HepG2 (cell line): ENCODE results near the gene CATSPERD. TPM values are rescaled to one million over a fixed set of nuclear protein-coding genes. Genes with fewer than 3 reads are reported as not detected.
A peak's percentile ranks its signal among the peaks of the same experiment; 100 is the strongest.

Source experiments
- AGO1 ChIP-seq: fragments of 200-400 bp; formaldehyde crosslinking; IDR thresholded peaks from 2 replicates; pipeline ENCODE4 v1.6.1; 2017; ENCODE audit warnings: mild to moderate bottlenecking, low read depth, low read length, moderate library complexity; ENCODE audit not compliant: poor library complexity, severe bottlenecking
- BHLHE40 ChIP-seq: IDR thresholded peaks from 2 replicates; pipeline ENCODE4 v1.6.1; 2011; ENCODE audit warnings: low read length, improper control_type of control experiment
- HNF1B ChIP-seq: sonication (generic); formaldehyde crosslinking; IDR thresholded peaks from 2 replicates; pipeline ENCODE4 v1.5.1; 2020; ENCODE audit warnings: mild to moderate bottlenecking, moderate library complexity, missing genetic modification reagents
- HNF4A ChIP-seq: sonication (generic); formaldehyde crosslinking; IDR thresholded peaks from 2 replicates; pipeline ENCODE4 v1.4.0; 2020; ENCODE audit warnings: missing genetic modification reagents
- KDM3A ChIP-seq: IDR thresholded peaks from 2 replicates; pipeline ENCODE4 v1.6.1; 2018; ENCODE audit warnings: low read depth, missing compliant biosample characterization
- NCOA5 ChIP-seq: sonication (generic); formaldehyde crosslinking; IDR thresholded peaks from 2 replicates; pipeline ENCODE4 v1.4.0; 2020; ENCODE audit warnings: missing genetic modification reagents
- NFE2L2 ChIP-seq: fragments of 150-350 bp; IDR thresholded peaks from 2 replicates; pipeline ENCODE4 v1.6.1; 2014; ENCODE audit warnings: low read length
- NFYC ChIP-seq: IDR thresholded peaks from 2 replicates; pipeline ENCODE4 v1.6.1; 2016; ENCODE audit warnings: missing genetic modification reagents, missing compliant biosample characterization
- PHF21A ChIP-seq: sonication (generic); formaldehyde crosslinking; IDR thresholded peaks from 2 replicates; pipeline ENCODE4 v1.5.0; 2020; ENCODE audit warnings: mild to moderate bottlenecking, missing genetic modification reagents
- SNAI1 ChIP-seq: sonication (generic); formaldehyde crosslinking; IDR thresholded peaks from 2 replicates; pipeline ENCODE4 v1.5.0; 2020; ENCODE audit warnings: mild to moderate bottlenecking, missing genetic modification reagents, borderline replicate concordance
- SOX13 ChIP-seq, 3 experiments: fragments of 450-650 bp in 1 of 3; sonication (generic) in 1 of 3; formaldehyde crosslinking in 1 of 3; IDR thresholded peaks in 2 of 3; conservative IDR thresholded peaks in 1 of 3; 2 replicates each; pipeline versions ENCODE4 v1.5.0 to v1.6.1; 2016 to 2020; ENCODE audit warnings: antibody characterized with exemption in 1 of 3, mild to moderate bottlenecking in 1 of 3, missing compliant biosample characterization in 1 of 3, missing genetic modification reagents in 1 of 3, moderate library complexity in 1 of 3
- SSRP1 ChIP-seq: IDR thresholded peaks from 2 replicates; pipeline ENCODE4 v1.6.1; 2016; ENCODE audit warnings: control low read depth
- ZBTB38 ChIP-seq: sonication (generic); formaldehyde crosslinking; IDR thresholded peaks from 2 replicates; pipeline ENCODE4 v1.5.1; 2020; ENCODE audit warnings: mild to moderate bottlenecking, missing genetic modification reagents
- ZFYVE20 ChIP-seq: sonication (generic); formaldehyde crosslinking; IDR thresholded peaks from 2 replicates; pipeline ENCODE4 v1.8.0; 2023; ENCODE audit warnings: low read depth, mild to moderate bottlenecking, moderate library complexity, missing genetic modification reagents, borderline replicate concordance
- ZNF136 ChIP-seq: sonication (generic); formaldehyde crosslinking; IDR thresholded peaks from 2 replicates; pipeline ENCODE4 v1.8.1; 2022; ENCODE audit warnings: low read depth, mild to moderate bottlenecking, moderate library complexity, missing genetic modification reagents
- ZNF75D ChIP-seq: sonication (generic); formaldehyde crosslinking; IDR thresholded peaks from 2 replicates; pipeline ENCODE4 v1.8.1; 2023; ENCODE audit warnings: missing genetic modification reagents, mild to moderate bottlenecking, borderline replicate concordance
- polyA plus RNA-seq, 8 experiments: library from polyadenylated mRNA; depleted of rRNA in 3 of 8; stranded (reverse) in 7 of 8; unstranded in 1 of 8; fragments of >200 nt; fragmentation: Illumina TruSeq in 4 of 8; extraction: Trizol in 4 of 8; gene quantifications; 2 replicates each; pipeline versions ENCODE4 v1.2.1 to v1.2.3, GENCODE V29; 2011 to 2016; ENCODE audit warnings: low read depth in 4 of 8, missing spikeins in 1 of 8, mixed read lengths in 1 of 8; ENCODE audit not compliant: insufficient read depth in 1 of 8
- total RNA-seq, 5 experiments: library from RNA; depleted of rRNA; stranded (reverse); fragments of >200 nt; fragmentation: Illumina TruSeq; extraction: Trizol; gene quantifications; 2 replicates each; pipeline ENCODE4 v1.2.3, GENCODE V29; 2016; ENCODE audit warnings: low read depth in 1 of 5
- TF ChIP-seq, protein P1 (sequence below): IDR thresholded peaks from 2 replicates; pipeline ENCODE4 v1.6.1; 2012; ENCODE audit warnings: low read depth, low read length, improper control_type of control experiment
- TF ChIP-seq, protein P2 (sequence below): sonication (generic); formaldehyde crosslinking; IDR thresholded peaks from 2 replicates; pipeline ENCODE4 v1.5.1; 2020; ENCODE audit warnings: mild to moderate bottlenecking, missing genetic modification reagents
- TF ChIP-seq, protein P3 (sequence below): sonication (generic); formaldehyde crosslinking; IDR thresholded peaks from 2 replicates; pipeline ENCODE4 v1.4.0; 2020; ENCODE audit warnings: missing genetic modification reagents

CATSPERD gene
- total and polyA plus RNA-seq, 2 of the 13 experiments (the other 11 are each of a cell fraction or from before 2014, with no cell fraction given): 0.04 TPM; not detected in 1

- TF ChIP-seq, protein P1, sequence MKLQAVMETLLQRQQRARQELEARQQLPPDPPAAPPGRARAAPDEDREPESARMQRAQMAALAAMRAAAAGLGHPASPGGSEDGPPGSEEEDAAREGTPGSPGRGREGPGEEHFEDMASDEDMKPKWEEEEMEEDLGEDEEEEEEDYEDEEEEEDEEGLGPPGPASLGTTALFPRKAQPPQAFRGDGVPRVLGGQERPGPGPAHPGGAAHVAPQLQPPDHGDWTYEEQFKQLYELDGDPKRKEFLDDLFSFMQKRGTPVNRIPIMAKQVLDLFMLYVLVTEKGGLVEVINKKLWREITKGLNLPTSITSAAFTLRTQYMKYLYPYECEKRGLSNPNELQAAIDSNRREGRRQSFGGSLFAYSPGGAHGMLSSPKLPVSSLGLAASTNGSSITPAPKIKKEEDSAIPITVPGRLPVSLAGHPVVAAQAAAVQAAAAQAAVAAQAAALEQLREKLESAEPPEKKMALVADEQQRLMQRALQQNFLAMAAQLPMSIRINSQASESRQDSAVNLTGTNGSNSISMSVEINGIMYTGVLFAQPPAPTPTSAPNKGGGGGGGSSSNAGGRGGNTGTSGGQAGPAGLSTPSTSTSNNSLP: no peak
- TF ChIP-seq, protein P2, sequence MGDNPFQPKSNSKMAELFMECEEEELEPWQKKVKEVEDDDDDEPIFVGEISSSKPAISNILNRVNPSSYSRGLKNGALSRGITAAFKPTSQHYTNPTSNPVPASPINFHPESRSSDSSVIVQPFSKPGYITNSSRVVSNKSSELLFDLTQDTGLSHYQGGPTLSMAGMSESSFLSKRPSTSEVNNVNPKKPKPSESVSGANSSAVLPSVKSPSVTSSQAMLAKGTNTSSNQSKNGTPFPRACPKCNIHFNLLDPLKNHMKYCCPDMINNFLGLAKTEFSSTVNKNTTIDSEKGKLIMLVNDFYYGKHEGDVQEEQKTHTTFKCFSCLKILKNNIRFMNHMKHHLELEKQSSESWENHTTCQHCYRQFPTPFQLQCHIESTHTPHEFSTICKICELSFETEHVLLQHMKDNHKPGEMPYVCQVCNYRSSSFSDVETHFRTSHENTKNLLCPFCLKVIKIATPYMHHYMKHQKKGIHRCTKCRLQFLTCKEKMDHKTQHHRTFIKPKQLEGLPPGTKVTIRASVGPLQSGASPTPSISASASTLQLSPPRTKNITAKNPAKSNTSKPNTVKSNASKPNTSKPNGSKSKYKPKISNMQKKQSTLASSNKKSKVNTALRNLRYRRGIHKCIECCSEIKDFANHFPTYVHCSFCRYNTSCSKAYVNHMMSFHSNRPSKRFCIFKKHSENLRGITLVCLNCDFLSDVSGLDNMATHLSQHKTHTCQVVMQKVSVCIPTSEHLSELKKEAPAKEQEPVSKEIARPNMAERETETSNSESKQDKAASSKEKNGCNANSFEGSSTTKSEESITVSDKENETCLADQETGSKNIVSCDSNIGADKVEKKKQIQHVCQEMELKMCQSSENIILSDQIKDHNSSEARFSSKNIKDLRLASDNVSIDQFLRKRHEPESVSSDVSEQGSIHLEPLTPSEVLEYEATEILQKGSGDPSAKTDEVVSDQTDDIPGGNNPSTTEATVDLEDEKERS (CRISPR knock-in tag): peak; percentile 71
- TF ChIP-seq PHF21A (CRISPR knock-in tag) (peak; percentile 55; the same call in 1 of the 2 replicates), NCOA5 (CRISPR knock-in tag) (no peak), SNAI1 (CRISPR knock-in tag) (peak; percentile 52; the same call in 1 of the 2 replicates), ZFYVE20 (CRISPR knock-in tag) (0 out of 2 replicates have a peak, but pooled peaks have one; percentile 63), NFYC (peak; percentile 73), ZBTB38 (CRISPR knock-in tag) (peak; percentile 87), AGO1 (peak; percentile 69), SSRP1 (CRISPR knock-in tag) (no peak; the same call in 1 of the 2 replicates), SOX13 (IDR thresholded peaks at IDR 0.05) (no peak), SOX13 (CRISPR knock-in tag; conservative IDR thresholded peaks at IDR 0.05 in 1 of 2, IDR thresholded peaks at IDR 0.05 in 1 of 2) (peak in 1 of 2 experiments; percentile 22; a peak in 2 of 4 replicates), HNF1B (CRISPR knock-in tag) (peak; percentile 60; the same call in 1 of the 2 replicates), HNF4A (CRISPR knock-in tag) (no peak), NFE2L2 (no peak), KDM3A (CRISPR knock-in tag) (0 out of 2 replicates have a peak, but pooled peaks have one; percentile 41), ZNF75D (peak; percentile 69; the same call in 1 of the 2 replicates), ZNF136 (peak; percentile 84; the same call in 1 of the 2 replicates), BHLHE40 (peak; percentile 69)
- TF ChIP-seq, protein P3, sequence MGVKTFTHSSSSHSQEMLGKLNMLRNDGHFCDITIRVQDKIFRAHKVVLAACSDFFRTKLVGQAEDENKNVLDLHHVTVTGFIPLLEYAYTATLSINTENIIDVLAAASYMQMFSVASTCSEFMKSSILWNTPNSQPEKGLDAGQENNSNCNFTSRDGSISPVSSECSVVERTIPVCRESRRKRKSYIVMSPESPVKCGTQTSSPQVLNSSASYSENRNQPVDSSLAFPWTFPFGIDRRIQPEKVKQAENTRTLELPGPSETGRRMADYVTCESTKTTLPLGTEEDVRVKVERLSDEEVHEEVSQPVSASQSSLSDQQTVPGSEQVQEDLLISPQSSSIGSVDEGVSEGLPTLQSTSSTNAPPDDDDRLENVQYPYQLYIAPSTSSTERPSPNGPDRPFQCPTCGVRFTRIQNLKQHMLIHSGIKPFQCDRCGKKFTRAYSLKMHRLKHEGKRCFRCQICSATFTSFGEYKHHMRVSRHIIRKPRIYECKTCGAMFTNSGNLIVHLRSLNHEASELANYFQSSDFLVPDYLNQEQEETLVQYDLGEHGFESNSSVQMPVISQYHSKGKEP (CRISPR knock-in tag): no peak
Measured at GRCh38 chr19:5790559-5791520, 70.4 kb downstream of the CATSPERD start, which contains the start of gene DUS3L (continued).
